ENCODE data around the gene TNFSF12. TPM values are rescaled to one million over a fixed set of nuclear protein-coding genes. Genes with fewer than 3 reads are reported as not detected.
"Not testable (repeated sequence)": the region's sequence is repeated elsewhere in the genome, so short reads cannot be mapped to it uniquely, and the experiment has no call there.

The TNFSF12 gene
- total RNA-seq, 2 experiments from 2014 or later: 93.7 to 100 TPM

GRCh38 chr17:7589891-7590691 lies 41.2 kb downstream of the TNFSF12 start, which contains the start of gene SOX15:
SOX15 (minus strand) TSS chr17:7590094; CDS start chr17:7589676, 418 bp downstream.
- Mint-ChIP-seq H3K27me3 (ENCODE audit: low read depth) (no peaks in the 10 kb centered on the region), H3K36me3 (ENCODE audit: low read depth) (peaks cover 55% of the 10 kb centered on the region), H3K9me3 (ENCODE audit: insufficient read depth) (no peaks in the 10 kb centered on the region), H3K4me1 (ENCODE audit: low read depth) (peaks cover 14% of the 10 kb centered on the region), H3K4me3 (no peak within 1 kb of the TSS), H3K27ac (peak within 1 kb of the TSS; percentile 69)
- POLR2A ChIA-PET: interaction anchor here (1.0 to 2.0 kb wide), 4 partner anchors 10 to 29 kb away, joined by 3 to 9 read pairs (median 6); partner anchors contain the start of gene CD68
- DNase-seq (no peak), ATAC-seq (no peak)
- CTCF ChIA-PET: interaction anchor here (0.6 to 3.3 kb wide), 24 partner anchors 10 to 544 kb away, joined by 3 to 22 read pairs (median 6); partner anchors contain the start of genes CD68, FXR2, TMEM102 and TMEM95

- no peaks in the 10 kb centered on the region for H3K27me3 Mint-ChIP-seq (ENCODE audit: low read depth)
- DNase-seq (no peak), ATAC-seq (no peak)
- H3K36me3 Mint-ChIP-seq (ENCODE audit: low read depth): peaks cover 59% of the 10 kb centered on the region
- H3K27ac Mint-ChIP-seq: peak overlapping the region; percentile 69
- ChIA-PET POLR2A (interaction anchor here (0.5 to 2.0 kb wide), 2 partner anchors 11 to 25 kb away, joined by 3 to 8 read pairs; partner anchors contain the start of gene CD68), CTCF (interaction anchor here (1.4 to 3.3 kb wide), 4 partner anchors 24 to 545 kb away, joined by 3 to 21 read pairs (median 6); partner anchors contain the start of genes FXR2, TMEM95, TP53 and WRAP53)
- H3K4me3 Mint-ChIP-seq: no peak overlapping the region
- H3K4me1 Mint-ChIP-seq (ENCODE audit: low read depth): peaks cover 10% of the 10 kb centered on the region
- no peaks in the 10 kb centered on the region for H3K9me3 Mint-ChIP-seq (ENCODE audit: insufficient read depth)
Observed at GRCh38 chr17:7590743-7591142, 41.9 kb downstream of the TNFSF12 start.

- DNase-seq (no peak), ATAC-seq (no peak)
- CTCF ChIA-PET: interaction anchor here (1.2 to 3.3 kb wide), 3 partner anchors 23 to 96 kb away, joined by 3 to 21 read pairs (median 4); partner anchors contain the start of genes FXR2, TP53 and WRAP53
- H3K36me3 Mint-ChIP-seq (ENCODE audit: low read depth): peaks cover 63% of the 10 kb centered on the region
- H3K27me3 Mint-ChIP-seq (ENCODE audit: low read depth): no peaks in the 10 kb centered on the region
- POLR2A ChIA-PET: interaction anchor here (1.2 kb wide), 1 partner anchor 36 kb away, joined by 4 read pairs; the partner anchor contains the start of gene SAT2
- no peaks in the 10 kb centered on the region for H3K9me3 Mint-ChIP-seq (ENCODE audit: insufficient read depth)
- no peak overlapping the region for H3K27ac Mint-ChIP-seq
- peaks cover 8% of the 10 kb centered on the region for H3K4me1 Mint-ChIP-seq (ENCODE audit: low read depth)
- no peak overlapping the region for H3K4me3 Mint-ChIP-seq
Observed at GRCh38 chr17:7591596-7591995, 42.7 kb downstream of the TNFSF12 start.

GRCh38 chr17:7592422-7593021 lies 43.7 kb downstream of the TNFSF12 start:
- no peak overlapping the region for H3K4me3 Mint-ChIP-seq
- no peak overlapping the region for H3K27ac Mint-ChIP-seq
- H3K4me1 Mint-ChIP-seq (ENCODE audit: low read depth): peaks cover 2% of the 10 kb centered on the region
- CTCF ChIA-PET: no interaction called here
- no peaks in the 10 kb centered on the region for H3K27me3 Mint-ChIP-seq (ENCODE audit: low read depth)
- ATAC-seq (no peak), DNase-seq (no peak)
- POLR2A ChIA-PET: interaction anchor here (0.6 to 1.2 kb wide), 2 partner anchors 19 to 35 kb away, joined by 4 read pairs; partner anchors contain the start of gene SAT2
- peaks cover 61% of the 10 kb centered on the region for H3K36me3 Mint-ChIP-seq (ENCODE audit: low read depth)
- H3K9me3 Mint-ChIP-seq (ENCODE audit: insufficient read depth): no peaks in the 10 kb centered on the region

- DNase-seq: no peak
- Mint-ChIP-seq H3K27ac (no peak overlapping the region), H3K9me3 (ENCODE audit: insufficient read depth) (no peaks in the 10 kb centered on the region), H3K4me1 (ENCODE audit: low read depth) (no peaks in the 10 kb centered on the region), H3K4me3 (no peak overlapping the region), H3K36me3 (ENCODE audit: low read depth) (peaks cover 55% of the 10 kb centered on the region), H3K27me3 (ENCODE audit: low read depth) (no peaks in the 10 kb centered on the region)
- ATAC-seq: no peak
- POLR2A ChIA-PET: interaction anchor here (0.6 kb wide), 1 partner anchor 20 kb away, joined by 4 read pairs; no protein-coding TSS in a partner anchor
- CTCF ChIA-PET: interaction anchor here (1.6 kb wide), 1 partner anchor 33 kb away, joined by 3 read pairs; no protein-coding TSS in a partner anchor
Observed at GRCh38 chr17:7593296-7593695, 44.4 kb downstream of the TNFSF12 start.

- H3K4me1 Mint-ChIP-seq (ENCODE audit: low read depth); H3K9me3 Mint-ChIP-seq (ENCODE audit: insufficient read depth); ATAC-seq; H3K27ac Mint-ChIP-seq; DNase-seq; H3K4me3 Mint-ChIP-seq; POLR2A ChIA-PET; CTCF ChIA-PET; H3K27me3 Mint-ChIP-seq (ENCODE audit: low read depth): not testable (repeated sequence)
- H3K36me3 Mint-ChIP-seq (ENCODE audit: low read depth): peaks cover 60% of the 10 kb centered on the region
Observed at GRCh38 chr17:7597561-7597960, 48.7 kb downstream of the TNFSF12 start.

- H3K4me1 Mint-ChIP-seq (ENCODE audit: low read depth): no peaks in the 10 kb centered on the region
- DNase-seq (no peak), ATAC-seq (no peak)
- H3K27ac Mint-ChIP-seq: no peak overlapping the region
- H3K9me3 Mint-ChIP-seq (ENCODE audit: insufficient read depth): no peaks in the 10 kb centered on the region
- H3K27me3 Mint-ChIP-seq (ENCODE audit: low read depth): no peaks in the 10 kb centered on the region
- no peak overlapping the region for H3K4me3 Mint-ChIP-seq
- CTCF ChIA-PET: interaction anchor here (1.0 kb wide), 1 partner anchor 45 kb away, joined by 3 read pairs; no protein-coding TSS in a partner anchor
- peaks cover 38% of the 10 kb centered on the region for H3K36me3 Mint-ChIP-seq (ENCODE audit: low read depth)
- POLR2A ChIA-PET: no interaction called here
Observed at GRCh38 chr17:7606280-7606679, 57.4 kb downstream of the TNFSF12 start.

Other genes with a start within 250 kb of the TNFSF12 start
- 100 to 1,000 TPM; 685 to 690 TPM for gene EIF5A, start 241.4 kb upstream of the TNFSF12 start, total RNA-seq
- gene GPS2, start 233.7 kb upstream of the TNFSF12 start, total RNA-seq: 10 to 100 TPM; 86.3 to 88.0 TPM
- 10 to 100 TPM; 45.6 to 47.0 TPM for gene NEURL4, start 219.7 kb upstream of the TNFSF12 start, total RNA-seq
- gene ACAP1, start 212.5 kb upstream of the TNFSF12 start, total RNA-seq: 100 to 1,000 TPM; 573 to 605 TPM
- gene KCTD11, start 196.9 kb upstream of the TNFSF12 start, total RNA-seq: 10 to 100 TPM; 11.4 to 11.8 TPM
- gene TMEM95, start 193.9 kb upstream of the TNFSF12 start, total RNA-seq: not detected
- 1 to 10 TPM; 2.1 to 2.6 TPM for gene TNK1, start 168.0 kb upstream of the TNFSF12 start, total RNA-seq
- gene PLSCR3, start 154.5 kb upstream of the TNFSF12 start, total RNA-seq: 10 to 100 TPM; 87.9 to 92.6 TPM
- 10 to 100 TPM; 61.8 to 62.3 TPM for gene TMEM256, start 145.0 kb upstream of the TNFSF12 start, total RNA-seq
- 1 to 10 TPM; 4.7 to 5.2 TPM for gene NLGN2, start 141.2 kb upstream of the TNFSF12 start, total RNA-seq
- gene SPEM1, start 128.7 kb upstream of the TNFSF12 start, total RNA-seq: not detected
- gene SPEM2, start 123.4 kb upstream of the TNFSF12 start, total RNA-seq: not detected
- gene SPEM3, start 120.2 kb upstream of the TNFSF12 start, total RNA-seq: not detected
- 10 to 100 TPM; 16.5 to 18.1 TPM for gene TMEM102, start 113.6 kb upstream of the TNFSF12 start, total RNA-seq
- gene FGF11, start 109.5 kb upstream of the TNFSF12 start, total RNA-seq: 10 to 100 TPM; 16.6 to 18.8 TPM
- 10 to 100 TPM; 14.1 to 15.7 TPM for gene CHRNB1, start 104.0 kb upstream of the TNFSF12 start, total RNA-seq
- 10 to 100 TPM; 29.8 to 30.0 TPM for gene ZBTB4, start 69.4 kb upstream of the TNFSF12 start, total RNA-seq
- not detected for gene SLC35G6, start 67.6 kb upstream of the TNFSF12 start, total RNA-seq
- gene POLR2A, start 64.7 kb upstream of the TNFSF12 start, total RNA-seq: 100 to 1,000 TPM; 183 to 185 TPM
- gene TNFSF13, start 9.7 kb downstream of the TNFSF12 start, total RNA-seq: 1 to 10 TPM; 8.0 to 9.0 TPM
- gene SENP3, start 12.9 kb downstream of the TNFSF12 start, total RNA-seq: 10 to 100 TPM; 54.4 to 62.0 TPM
- 10 to 100 TPM in 1 of 2 experiments, 1 to 10 TPM in 1; 9.4 to 10.7 TPM for gene CD68, start 30.6 kb downstream of the TNFSF12 start, total RNA-seq
- 10 to 100 TPM; 69.0 to 70.4 TPM for gene MPDU1, start 34.8 kb downstream of the TNFSF12 start, total RNA-seq
- gene SOX15, start 41.0 kb downstream of the TNFSF12 start, total RNA-seq: under 1 TPM; 0.29 to 0.34 TPM
- gene FXR2, start 65.8 kb downstream of the TNFSF12 start, total RNA-seq: 10 to 100 TPM; 27.6 to 31.8 TPM
- 10 to 100 TPM; 18.2 to 21.4 TPM for gene SAT2, start 78.8 kb downstream of the TNFSF12 start, total RNA-seq
- not detected for gene SHBG, start 81.1 kb downstream of the TNFSF12 start, total RNA-seq
- gene ATP1B2, start 101.9 kb downstream of the TNFSF12 start, total RNA-seq: not detected
- 100 to 1,000 TPM; 131 to 136 TPM for gene TP53, start 138.4 kb downstream of the TNFSF12 start, total RNA-seq
- gene WRAP53, start 139.4 kb downstream of the TNFSF12 start, total RNA-seq: 10 to 100 TPM; 27.1 to 29.3 TPM
- gene EFNB3, start 156.1 kb downstream of the TNFSF12 start, total RNA-seq: not detected
- gene DNAH2, start 168.7 kb downstream of the TNFSF12 start, total RNA-seq: not detected